T-helper 1 cell treated with Interleukin-12 subunit alpha and Interleukin-12 subunit beta and Interleukin-4 antibody, amounts not matched to agents 30 μg/mL and 1 μg/mL, for 36 hours (primary cell): ENCODE measurements around the gene USP24.

Experiments
- H3K27ac Mint-ChIP-seq: one replicate; pipeline ENCODE4 v1.8.0; 2021; ENCODE audit warnings: mild to moderate bottlenecking, mixed read lengths
- H3K27me3 Mint-ChIP-seq: one replicate; pipeline ENCODE4 v1.8.0; 2021; ENCODE audit warnings: low read depth, mixed read lengths
- H3K36me3 Mint-ChIP-seq: one replicate; pipeline ENCODE4 v1.8.0; 2021; ENCODE audit warnings: low read depth, mixed read lengths
- H3K4me1 Mint-ChIP-seq: one replicate; pipeline ENCODE4 v1.8.0; 2021; ENCODE audit warnings: low read depth, mixed read lengths
- H3K4me3 Mint-ChIP-seq: one replicate; pipeline ENCODE4 v1.8.0; 2021; ENCODE audit warnings: mild to moderate bottlenecking, moderate library complexity, mixed read lengths
- H3K9me3 Mint-ChIP-seq: one replicate; pipeline ENCODE4 v1.8.0; 2021; ENCODE audit warnings: mixed read lengths

USP24 gene, protein sequence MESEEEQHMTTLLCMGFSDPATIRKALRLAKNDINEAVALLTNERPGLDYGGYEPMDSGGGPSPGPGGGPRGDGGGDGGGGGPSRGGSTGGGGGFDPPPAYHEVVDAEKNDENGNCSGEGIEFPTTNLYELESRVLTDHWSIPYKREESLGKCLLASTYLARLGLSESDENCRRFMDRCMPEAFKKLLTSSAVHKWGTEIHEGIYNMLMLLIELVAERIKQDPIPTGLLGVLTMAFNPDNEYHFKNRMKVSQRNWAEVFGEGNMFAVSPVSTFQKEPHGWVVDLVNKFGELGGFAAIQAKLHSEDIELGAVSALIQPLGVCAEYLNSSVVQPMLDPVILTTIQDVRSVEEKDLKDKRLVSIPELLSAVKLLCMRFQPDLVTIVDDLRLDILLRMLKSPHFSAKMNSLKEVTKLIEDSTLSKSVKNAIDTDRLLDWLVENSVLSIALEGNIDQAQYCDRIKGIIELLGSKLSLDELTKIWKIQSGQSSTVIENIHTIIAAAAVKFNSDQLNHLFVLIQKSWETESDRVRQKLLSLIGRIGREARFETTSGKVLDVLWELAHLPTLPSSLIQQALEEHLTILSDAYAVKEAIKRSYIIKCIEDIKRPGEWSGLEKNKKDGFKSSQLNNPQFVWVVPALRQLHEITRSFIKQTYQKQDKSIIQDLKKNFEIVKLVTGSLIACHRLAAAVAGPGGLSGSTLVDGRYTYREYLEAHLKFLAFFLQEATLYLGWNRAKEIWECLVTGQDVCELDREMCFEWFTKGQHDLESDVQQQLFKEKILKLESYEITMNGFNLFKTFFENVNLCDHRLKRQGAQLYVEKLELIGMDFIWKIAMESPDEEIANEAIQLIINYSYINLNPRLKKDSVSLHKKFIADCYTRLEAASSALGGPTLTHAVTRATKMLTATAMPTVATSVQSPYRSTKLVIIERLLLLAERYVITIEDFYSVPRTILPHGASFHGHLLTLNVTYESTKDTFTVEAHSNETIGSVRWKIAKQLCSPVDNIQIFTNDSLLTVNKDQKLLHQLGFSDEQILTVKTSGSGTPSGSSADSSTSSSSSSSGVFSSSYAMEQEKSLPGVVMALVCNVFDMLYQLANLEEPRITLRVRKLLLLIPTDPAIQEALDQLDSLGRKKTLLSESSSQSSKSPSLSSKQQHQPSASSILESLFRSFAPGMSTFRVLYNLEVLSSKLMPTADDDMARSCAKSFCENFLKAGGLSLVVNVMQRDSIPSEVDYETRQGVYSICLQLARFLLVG (N-terminal part only)

DNA sequence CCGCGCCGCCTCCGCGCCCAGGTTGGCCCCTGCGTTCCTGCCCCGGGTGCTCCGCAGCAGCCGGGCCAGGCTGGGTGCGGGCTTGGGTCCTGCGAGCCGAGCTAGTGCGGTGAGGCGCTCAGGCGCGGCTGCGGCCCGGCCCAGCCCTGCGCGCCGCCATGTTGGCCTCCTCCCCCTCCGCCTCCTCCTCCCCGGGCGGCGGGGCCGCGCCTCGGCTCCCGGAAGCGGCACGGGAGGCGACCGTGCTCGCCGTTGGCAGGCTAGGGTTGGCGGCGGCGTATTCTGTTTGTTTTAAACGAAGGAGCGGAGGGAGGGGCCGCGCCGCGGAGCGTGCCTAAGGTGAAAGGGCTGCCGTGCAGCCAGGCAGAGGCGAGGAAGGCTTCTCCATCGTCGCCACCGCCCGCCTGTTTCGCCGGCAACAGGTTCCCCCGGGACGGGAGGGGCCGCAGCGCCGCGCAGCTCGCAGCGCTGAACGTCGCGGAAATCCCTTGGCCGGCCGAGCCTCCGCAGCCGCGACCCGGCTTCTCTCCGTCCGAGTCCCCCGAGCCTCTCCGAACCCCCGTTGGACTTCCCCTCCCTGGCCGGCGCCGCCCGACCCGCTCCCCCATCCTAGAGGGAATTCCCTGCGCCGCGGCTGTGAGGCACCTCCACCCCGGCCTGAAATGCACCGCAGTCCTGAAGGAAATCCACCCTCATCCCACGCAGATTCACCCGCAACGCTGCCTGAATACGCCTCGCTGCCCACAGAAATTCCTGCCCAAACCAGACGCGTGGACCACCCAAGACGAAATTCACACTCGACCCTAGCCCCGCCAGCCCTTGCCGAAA, at the start of gene USP24:
Gene USP24, minus strand, starts transcription at position 171 of the 828 bp plus-strand sequence. CDS start 251 bp downstream, outside the sequence.
- H3K4me1 Mint-ChIP-seq: peaks cover 50% of the 10 kb centered on the region
- peak within 1 kb of the TSS; percentile 97 for H3K4me3 Mint-ChIP-seq
- no peaks in the 10 kb centered on the region for H3K9me3 Mint-ChIP-seq
- no peaks in the 10 kb centered on the region for H3K27me3 Mint-ChIP-seq
- H3K27ac Mint-ChIP-seq: peak within 1 kb of the TSS; percentile 89
- peaks cover 12% of the 10 kb centered on the region for H3K36me3 Mint-ChIP-seq

DNA sequence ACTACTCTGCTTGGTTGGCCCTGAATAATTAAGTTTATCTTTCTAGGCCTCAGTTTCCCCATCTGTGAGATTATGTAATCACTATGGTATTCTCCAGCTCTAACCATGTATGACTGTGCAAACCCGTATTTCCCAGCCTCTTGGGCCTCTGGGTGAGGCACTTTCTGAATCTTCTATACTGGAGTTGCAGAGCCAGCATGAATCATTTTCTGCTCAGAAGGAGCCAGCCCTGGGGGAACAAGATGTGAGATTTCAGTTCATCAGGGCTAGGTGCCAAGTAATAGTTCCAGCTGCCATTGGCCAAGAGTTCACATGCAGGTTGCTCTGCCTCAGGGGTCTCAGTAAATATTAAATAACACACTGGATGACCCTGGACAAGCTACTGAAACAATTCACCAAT, 47.7 kb upstream of the USP24 start:
- Mint-ChIP-seq H3K27me3 (peaks cover 33% of the 10 kb centered on the region), H3K9me3 (no peaks in the 10 kb centered on the region), H3K36me3 (no peaks in the 10 kb centered on the region), H3K27ac (no peak overlapping the region), H3K4me3 (no peak overlapping the region), H3K4me1 (peaks cover 6% of the 10 kb centered on the region)

DNA sequence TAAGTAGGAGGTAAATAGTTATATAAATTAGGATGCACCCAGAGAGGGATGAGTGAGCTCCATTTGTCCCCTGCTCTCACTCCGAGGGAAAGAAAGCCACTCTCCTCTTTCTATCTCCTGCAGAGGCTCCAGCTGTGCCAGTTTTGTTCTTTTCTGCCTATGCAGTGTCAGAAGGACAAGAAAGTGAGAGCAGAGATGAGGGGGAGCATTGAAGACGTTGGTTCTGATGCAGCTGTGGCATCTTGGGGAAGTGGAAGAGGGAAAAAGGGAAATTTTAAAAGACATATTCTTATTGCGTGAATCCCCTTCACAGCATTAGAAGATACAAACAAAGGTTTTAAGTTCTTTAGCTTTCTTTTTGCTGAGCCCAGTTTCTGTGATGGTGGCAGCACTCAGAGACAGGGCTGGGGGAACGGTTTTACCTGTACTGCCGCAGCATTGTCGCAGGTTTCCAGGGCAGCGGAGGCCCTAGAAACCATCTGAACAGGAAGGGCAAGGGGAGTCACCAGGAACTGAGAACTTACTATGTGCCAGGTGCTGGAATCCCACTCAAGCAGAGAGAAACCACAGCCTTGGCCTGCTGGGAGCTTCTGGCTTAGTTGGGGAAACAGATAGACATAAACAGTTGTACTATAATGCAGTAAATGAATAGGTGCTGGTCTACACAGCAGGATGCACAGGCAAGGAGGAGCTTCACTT, 44.9 kb upstream of the USP24 start:
- Mint-ChIP-seq H3K27me3 (peaks cover 23% of the 10 kb centered on the region), H3K27ac (no peak overlapping the region), H3K9me3 (no peaks in the 10 kb centered on the region), H3K36me3 (no peaks in the 10 kb centered on the region), H3K4me3 (no peak overlapping the region), H3K4me1 (peaks cover 10% of the 10 kb centered on the region)

DNA sequence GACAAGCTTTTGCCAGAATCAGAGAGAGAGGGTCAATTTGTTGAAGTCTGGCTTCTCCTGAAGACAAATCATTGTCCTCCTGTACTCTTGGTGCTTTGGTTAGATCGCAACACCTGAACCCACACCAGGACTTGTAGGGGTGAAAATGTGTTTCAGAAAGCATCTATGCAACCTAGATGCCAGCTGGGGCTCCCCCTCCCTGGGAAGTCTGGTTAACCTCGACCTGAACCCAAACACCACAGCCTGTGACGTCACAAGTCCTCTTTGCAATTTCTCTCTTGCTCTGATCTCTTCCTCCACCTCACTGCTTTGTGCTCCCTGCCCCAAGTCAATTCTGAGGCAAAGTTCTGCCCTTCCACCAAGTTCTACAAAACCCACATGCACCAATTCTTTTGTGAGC, 42.8 kb upstream of the USP24 start:
- no peaks in the 10 kb centered on the region for H3K36me3 Mint-ChIP-seq
- H3K9me3 Mint-ChIP-seq: no peaks in the 10 kb centered on the region
- H3K27me3 Mint-ChIP-seq: peaks cover 20% of the 10 kb centered on the region
- peak overlapping the region; percentile 23 for H3K27ac Mint-ChIP-seq
- peak overlapping the region; percentile 3 for H3K4me3 Mint-ChIP-seq
- peaks cover 11% of the 10 kb centered on the region for H3K4me1 Mint-ChIP-seq

DNA sequence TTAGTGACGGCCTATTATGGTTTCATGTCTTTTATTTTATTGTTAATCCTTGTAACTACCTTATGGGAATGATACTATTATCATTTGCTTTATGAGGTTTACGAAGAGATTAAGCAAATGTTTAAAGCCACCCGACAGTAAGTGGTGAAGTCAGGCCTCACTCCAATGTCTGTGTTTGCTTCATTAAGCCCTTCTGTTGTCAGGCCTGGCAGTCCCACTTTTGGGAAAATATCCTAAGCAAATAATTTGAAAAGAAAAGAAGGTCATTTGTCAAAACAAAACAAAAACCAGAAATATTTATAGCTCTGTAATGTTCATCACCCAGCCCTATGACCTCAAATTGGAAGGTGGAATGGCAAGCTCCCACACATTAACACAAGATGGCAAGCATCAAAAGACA, 40.7 kb upstream of the USP24 start:
- H3K27me3 Mint-ChIP-seq: peaks cover 10% of the 10 kb centered on the region
- no peaks in the 10 kb centered on the region for H3K36me3 Mint-ChIP-seq
- H3K4me3 Mint-ChIP-seq: no peak overlapping the region
- H3K27ac Mint-ChIP-seq: no peak overlapping the region
- no peaks in the 10 kb centered on the region for H3K9me3 Mint-ChIP-seq
- H3K4me1 Mint-ChIP-seq: peaks cover 17% of the 10 kb centered on the region

DNA sequence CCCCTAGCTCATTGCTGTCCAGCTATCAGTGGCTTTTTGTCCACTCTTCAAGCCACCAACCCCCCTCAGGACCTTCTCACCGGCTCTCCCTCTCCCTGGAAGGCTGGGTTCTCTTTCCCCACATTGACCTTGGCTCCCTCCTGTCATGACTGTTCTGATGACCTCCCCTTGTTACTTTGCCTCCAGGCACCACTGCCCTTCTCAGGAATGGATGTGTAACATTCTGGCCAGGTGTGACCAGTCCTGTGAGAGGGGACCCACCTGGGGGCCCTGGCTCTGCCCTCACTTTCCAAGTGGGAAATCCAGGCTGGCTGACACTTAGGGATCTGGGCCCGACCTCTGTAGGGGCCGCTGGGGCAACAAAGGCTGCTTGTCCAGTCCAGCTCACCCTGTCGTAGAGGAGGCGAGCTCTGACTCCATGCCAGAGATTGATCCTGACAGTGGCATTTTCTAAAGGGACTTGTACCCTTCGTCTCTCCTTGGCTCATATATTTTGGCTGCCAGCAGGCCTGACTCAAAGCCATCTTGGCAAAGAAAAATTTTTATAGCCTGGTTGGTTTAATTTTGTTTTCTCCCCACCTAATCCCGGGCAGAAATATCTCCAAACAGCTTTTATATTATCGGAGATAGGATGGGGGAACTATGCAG, 37.9 kb upstream of the USP24 start:
- Mint-ChIP-seq H3K4me1 (peaks cover 14% of the 10 kb centered on the region), H3K27ac (no peak overlapping the region)

DNA sequence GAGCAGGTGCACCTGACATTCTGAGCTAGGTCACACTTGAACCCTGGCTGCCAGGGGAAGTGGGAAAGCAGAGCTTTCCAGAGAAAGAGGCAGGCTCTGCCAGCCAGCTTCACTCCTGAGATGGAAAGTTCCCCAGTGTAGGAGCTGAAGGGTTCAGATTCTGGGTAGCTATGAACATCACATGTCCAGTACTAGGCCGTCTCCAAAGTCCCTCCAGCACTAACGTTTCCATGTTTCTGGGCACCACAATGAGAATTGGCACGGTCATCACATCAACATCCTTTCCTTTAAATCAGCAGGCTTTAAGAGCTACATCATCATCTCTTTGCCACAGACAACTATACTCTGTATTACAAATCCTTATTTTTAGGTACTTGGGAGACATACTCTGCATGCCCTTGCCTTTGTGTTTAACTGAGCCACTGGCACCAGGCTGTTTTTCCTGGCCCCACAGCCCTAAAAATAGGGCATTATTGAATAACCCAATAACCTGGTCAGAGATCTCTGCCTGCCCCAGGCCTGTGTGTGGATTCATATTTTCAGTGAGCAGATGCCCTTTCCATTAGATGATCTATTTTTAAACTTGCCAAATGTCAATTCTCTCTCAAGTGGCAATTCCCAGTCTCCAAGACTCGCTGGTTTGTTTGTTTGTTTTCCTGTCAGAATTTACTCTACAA, 35.4 kb upstream of the USP24 start:
- Mint-ChIP-seq H3K9me3 (no peaks in the 10 kb centered on the region), H3K27ac (no peak overlapping the region), H3K36me3 (peaks cover 3% of the 10 kb centered on the region)

More for the DNA sequence above, 37.9 kb upstream of the USP24 start:
- Mint-ChIP-seq H3K27me3 (peaks cover 7% of the 10 kb centered on the region), H3K36me3 (peaks cover 3% of the 10 kb centered on the region), H3K9me3 (no peaks in the 10 kb centered on the region), H3K4me3 (no peak overlapping the region)

DNA sequence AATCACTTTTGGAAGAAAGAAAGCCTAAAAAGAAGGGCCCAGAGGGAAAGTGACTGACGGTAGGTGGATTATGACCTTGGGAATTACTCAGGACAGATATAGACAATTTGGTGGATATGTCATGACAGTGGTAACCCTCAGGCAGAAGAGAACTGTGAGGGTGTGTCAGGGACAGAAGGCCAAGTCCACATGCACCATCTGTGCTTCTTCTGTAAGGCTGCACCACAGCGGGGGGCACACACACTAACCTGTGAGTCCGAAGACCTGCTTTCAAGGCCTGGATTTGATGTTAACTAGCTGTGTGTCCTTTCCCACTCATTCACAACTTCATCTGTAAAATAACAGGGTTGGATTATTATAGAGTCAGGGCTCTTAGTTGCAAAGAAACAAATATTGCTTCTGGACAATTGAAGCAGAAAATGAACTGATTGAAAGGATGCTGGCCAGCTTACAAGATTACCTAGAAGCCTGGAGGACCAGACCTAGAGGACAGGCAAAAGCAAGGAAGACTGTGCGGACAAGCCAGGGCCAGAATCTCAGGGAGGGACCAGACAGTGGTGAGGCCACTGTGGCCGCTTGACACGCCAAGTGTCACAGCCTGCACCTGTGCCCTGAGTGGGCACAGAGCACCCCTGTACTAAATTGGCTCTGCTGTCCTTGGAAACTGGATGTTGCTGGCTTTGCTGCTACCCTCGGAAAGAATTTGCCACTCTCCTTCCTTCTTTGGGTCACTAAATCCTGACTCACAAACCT, 34.7 kb upstream of the USP24 start:
- no peak overlapping the region for H3K27ac Mint-ChIP-seq
- H3K27me3 Mint-ChIP-seq: peaks cover 11% of the 10 kb centered on the region
- H3K4me1 Mint-ChIP-seq: peaks cover 7% of the 10 kb centered on the region
- H3K4me3 Mint-ChIP-seq: no peak overlapping the region
- H3K9me3 Mint-ChIP-seq: no peaks in the 10 kb centered on the region
- H3K36me3 Mint-ChIP-seq: peaks cover 3% of the 10 kb centered on the region

More for the DNA sequence above, 35.4 kb upstream of the USP24 start:
- Mint-ChIP-seq H3K4me3 (no peak overlapping the region), H3K27me3 (peaks cover 7% of the 10 kb centered on the region), H3K4me1 (peaks cover 7% of the 10 kb centered on the region)

DNA sequence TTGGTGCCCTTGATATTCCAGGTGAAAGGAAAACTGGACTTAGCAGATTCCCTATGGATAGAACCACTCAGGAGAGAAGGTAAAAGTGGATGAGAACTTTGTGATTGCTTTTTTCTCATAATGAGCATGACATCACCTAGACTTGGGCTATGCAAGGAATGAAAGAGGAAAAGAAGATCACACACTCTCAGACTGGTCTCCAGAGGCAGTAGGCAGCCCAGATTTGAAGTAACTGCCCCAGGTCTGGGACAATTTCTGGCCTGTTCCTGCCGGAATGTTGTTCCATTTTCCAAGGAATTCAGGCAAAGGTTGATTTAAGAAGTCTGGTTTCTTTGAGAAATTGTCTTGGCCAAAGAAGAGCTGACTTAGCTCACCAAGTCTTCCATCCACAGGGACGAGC, 31.7 kb upstream of the USP24 start:
- Mint-ChIP-seq H3K4me3 (no peak overlapping the region), H3K9me3 (no peaks in the 10 kb centered on the region), H3K27ac (no peak overlapping the region), H3K27me3 (peaks cover 19% of the 10 kb centered on the region), H3K36me3 (peaks cover 3% of the 10 kb centered on the region), H3K4me1 (no peaks in the 10 kb centered on the region)

DNA sequence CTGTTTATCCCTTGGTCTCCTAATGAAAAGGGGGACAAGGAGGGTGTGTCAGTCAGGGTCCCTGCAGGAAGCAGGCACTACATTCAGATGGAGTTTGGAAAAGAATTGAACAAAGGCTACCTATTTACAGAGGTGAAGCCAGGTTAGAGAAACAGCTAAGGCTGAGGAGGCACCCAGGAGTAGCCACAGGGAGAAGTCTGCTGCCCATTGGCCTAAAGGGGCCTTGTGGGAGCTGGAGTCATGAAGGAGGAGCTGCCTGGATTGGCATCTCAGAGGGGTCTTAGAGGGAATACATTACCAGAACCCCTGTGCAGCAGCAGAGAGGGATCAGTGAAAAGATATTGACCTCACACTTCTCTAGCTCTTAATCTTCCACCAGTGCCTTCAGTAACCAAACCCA, 31.2 kb upstream of the USP24 start:
- Mint-ChIP-seq H3K4me3 (no peak overlapping the region), H3K27me3 (peaks cover 22% of the 10 kb centered on the region), H3K4me1 (no peaks in the 10 kb centered on the region), H3K36me3 (peaks cover 3% of the 10 kb centered on the region), H3K27ac (no peak overlapping the region), H3K9me3 (no peaks in the 10 kb centered on the region)

DNA sequence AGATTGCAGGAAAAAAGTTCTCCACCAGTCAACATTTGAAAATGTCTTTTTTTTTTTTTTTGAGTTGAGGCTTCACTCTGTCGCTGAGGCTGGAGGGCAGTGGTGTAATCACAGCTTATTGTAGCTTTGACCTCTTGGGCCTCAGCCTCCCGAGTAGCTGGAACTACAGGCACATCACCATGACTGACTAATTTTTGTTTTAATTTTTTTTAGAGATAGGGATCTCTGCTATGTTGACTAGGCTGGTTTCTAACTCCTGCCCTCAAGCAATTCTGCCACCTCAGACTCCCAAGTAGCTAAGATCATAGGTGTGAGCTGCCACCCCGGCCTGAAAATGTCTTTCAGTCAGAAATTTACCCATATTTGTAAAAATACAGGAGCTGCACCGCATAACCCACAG, 30.6 kb upstream of the USP24 start:
- Mint-ChIP-seq H3K27ac (no peak overlapping the region), H3K27me3 (peaks cover 23% of the 10 kb centered on the region), H3K36me3 (peaks cover 3% of the 10 kb centered on the region), H3K4me1 (no peaks in the 10 kb centered on the region), H3K9me3 (no peaks in the 10 kb centered on the region), H3K4me3 (no peak overlapping the region)
